ENCODE data around the gene TRIP13. TPM values are rescaled to one million over a fixed set of nuclear protein-coding genes. Genes with fewer than 3 reads are reported as not detected.
A peak's percentile ranks its signal among the peaks of the same experiment; 100 is the strongest.

Gene TRIP13
- total RNA-seq, 1 donor from 2014 or later, result 3.9 TPM

GRCh38 chr5:921456-922435, 29.1 kb downstream of the TRIP13 start:
- H3K4me3 Mint-ChIP-seq (ENCODE audit: unreplicated experiment), result no peak overlapping the region
- peaks cover 4% of the 10 kb centered on the region for H3K27me3 Mint-ChIP-seq (ENCODE audit: unreplicated experiment)
- H3K9me3 Mint-ChIP-seq (ENCODE audit: unreplicated experiment), result peaks cover 3% of the 10 kb centered on the region
- no peaks in the 10 kb centered on the region for H3K36me3 Mint-ChIP-seq (ENCODE audit: unreplicated experiment)
- TF ChIP-seq CTCF (IDR thresholded peaks at IDR 0.05; ENCODE audit: partially characterized antibody, unreplicated experiment), result no peak
- H3K27ac Mint-ChIP-seq (ENCODE audit: unreplicated experiment), result no peak overlapping the region
- H3K4me1 Mint-ChIP-seq (ENCODE audit: low read depth, unreplicated experiment), result peaks cover 10% of the 10 kb centered on the region
- no peak for DNase-seq

DNA sequence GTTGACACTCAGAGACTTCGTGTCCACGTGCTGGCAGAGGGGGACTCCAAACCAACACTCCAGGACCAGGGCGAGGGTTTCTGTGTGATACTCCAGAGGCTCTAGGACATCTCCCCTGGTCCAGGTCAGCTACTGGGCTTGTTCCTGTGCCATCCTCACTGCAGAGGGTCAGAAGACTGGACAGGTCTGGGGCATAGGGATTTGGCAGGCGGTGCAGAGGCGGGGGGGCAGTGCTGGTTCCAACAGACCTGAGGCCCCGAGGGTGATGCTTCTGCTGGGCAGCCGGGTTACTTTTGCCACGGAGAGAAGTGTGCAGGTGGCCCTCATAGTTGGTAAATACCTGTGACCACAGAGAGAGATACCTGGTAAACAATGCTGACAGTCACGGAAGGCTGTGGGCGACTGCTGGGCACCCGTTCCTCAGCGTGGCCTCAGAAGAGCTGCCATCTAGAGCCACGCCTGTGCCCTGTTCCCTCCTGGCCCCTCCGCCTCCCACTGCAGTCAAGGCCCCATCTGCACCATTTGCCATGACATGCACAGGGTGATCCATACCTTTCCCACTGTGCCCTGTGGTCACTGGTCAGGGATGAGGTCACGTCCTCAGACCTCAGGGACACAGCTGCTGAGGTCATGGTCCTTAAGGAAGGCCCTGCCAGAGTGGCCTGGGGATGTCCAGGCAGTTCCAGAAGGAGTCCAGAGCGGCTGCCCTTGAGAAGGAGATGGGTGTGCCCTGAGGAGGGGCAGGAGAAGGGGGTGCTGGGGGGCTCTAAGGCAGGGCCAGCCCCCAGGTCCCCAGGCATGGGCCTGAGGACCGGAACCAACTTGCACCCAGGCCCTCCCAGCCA, 30.0 kb downstream of the TRIP13 start:
- peaks cover 3% of the 10 kb centered on the region for H3K9me3 Mint-ChIP-seq (ENCODE audit: unreplicated experiment)
- TF ChIP-seq CTCF (IDR thresholded peaks at IDR 0.05; ENCODE audit: partially characterized antibody, unreplicated experiment), result no peak
- peaks cover 5% of the 10 kb centered on the region for H3K4me1 Mint-ChIP-seq (ENCODE audit: low read depth, unreplicated experiment)
- H3K27me3 Mint-ChIP-seq (ENCODE audit: unreplicated experiment), result peaks cover 4% of the 10 kb centered on the region
- H3K36me3 Mint-ChIP-seq (ENCODE audit: unreplicated experiment), result no peaks in the 10 kb centered on the region
- H3K27ac Mint-ChIP-seq (ENCODE audit: unreplicated experiment), result no peak overlapping the region
- no peak overlapping the region for H3K4me3 Mint-ChIP-seq (ENCODE audit: unreplicated experiment)
- no peak for DNase-seq

- Mint-ChIP-seq H3K27ac (ENCODE audit: unreplicated experiment) (no peak overlapping the region), H3K27me3 (ENCODE audit: unreplicated experiment) (peaks cover 4% of the 10 kb centered on the region), H3K9me3 (ENCODE audit: unreplicated experiment) (peaks cover 3% of the 10 kb centered on the region), H3K4me3 (ENCODE audit: unreplicated experiment) (peak overlapping the region; percentile 37), H3K4me1 (ENCODE audit: low read depth, unreplicated experiment) (peaks cover 5% of the 10 kb centered on the region), H3K36me3 (ENCODE audit: unreplicated experiment) (no peaks in the 10 kb centered on the region)
- peak; percentile 93 for DNase-seq
- peak; percentile 84 for TF ChIP-seq CTCF (IDR thresholded peaks at IDR 0.05; ENCODE audit: partially characterized antibody, unreplicated experiment)
Observed at GRCh38 chr5:923281-923873, 30.7 kb downstream of the TRIP13 start.

- Mint-ChIP-seq H3K27ac (ENCODE audit: unreplicated experiment) (no peak overlapping the region), H3K27me3 (ENCODE audit: unreplicated experiment) (peaks cover 8% of the 10 kb centered on the region), H3K4me3 (ENCODE audit: unreplicated experiment) (peak overlapping the region; percentile 55), H3K36me3 (ENCODE audit: unreplicated experiment) (peaks cover 15% of the 10 kb centered on the region), H3K4me1 (ENCODE audit: low read depth, unreplicated experiment) (peaks cover 7% of the 10 kb centered on the region), H3K9me3 (ENCODE audit: unreplicated experiment) (peaks cover 5% of the 10 kb centered on the region)
- peak; percentile 69 for TF ChIP-seq CTCF (IDR thresholded peaks at IDR 0.05; ENCODE audit: partially characterized antibody, unreplicated experiment)
- peak; percentile 70 for DNase-seq
Observed at GRCh38 chr5:926417-927171, 33.9 kb downstream of the TRIP13 start.

Data from glutamatergic neuron (in vitro differentiated cells).